IPS DF 6.9 (cell line): ENCODE measurements around the gene CABS1.

Experiments
- DNase-seq: peaks from one replicate; pipeline ENCODE4 v3.0.0-alpha.2; 2013; ENCODE audit warnings: low read depth, low spot score
- H3K27ac ChIP-seq: one replicate; pipeline ENCODE4 v1.5.1; 2013; ENCODE audit warnings: low read length, control low read depth
- H3K27me3 ChIP-seq: 2 replicates; pipeline ENCODE4 v1.6.1; 2013; ENCODE audit warnings: mild to moderate bottlenecking, low read length; ENCODE audit not compliant: control insufficient read depth, insufficient read depth
- H3K36me3 ChIP-seq: 2 replicates; pipeline ENCODE4 v1.6.1; 2013; ENCODE audit warnings: low read length; ENCODE audit not compliant: control insufficient read depth, insufficient read depth
- H3K4me1 ChIP-seq: 2 replicates; pipeline ENCODE4 v1.6.1; 2013; ENCODE audit warnings: low read length; ENCODE audit not compliant: control insufficient read depth, insufficient read depth
- H3K4me3 ChIP-seq: 2 replicates; pipeline ENCODE4 v1.5.1; 2013; ENCODE audit warnings: mild to moderate bottlenecking, low read length
- H3K9me3 ChIP-seq: 2 replicates; pipeline ENCODE4 v1.6.1; 2013; ENCODE audit warnings: low read length, inconsistent platforms; ENCODE audit not compliant: control insufficient read depth, insufficient read depth
- WGBS: extraction: QIAGEN DNeasy Blood & Tissue Kit; methylation state at CpG from one replicate; pipeline ENCODE4 v1.1.7; 2013; ENCODE audit warnings: mixed read lengths, missing lambda C conversion rate; ENCODE audit not compliant: insufficient read length, insufficient coverage; 5-methylcytosine and 5-hydroxymethylcytosine counted together

Gene CABS1

DNA sequence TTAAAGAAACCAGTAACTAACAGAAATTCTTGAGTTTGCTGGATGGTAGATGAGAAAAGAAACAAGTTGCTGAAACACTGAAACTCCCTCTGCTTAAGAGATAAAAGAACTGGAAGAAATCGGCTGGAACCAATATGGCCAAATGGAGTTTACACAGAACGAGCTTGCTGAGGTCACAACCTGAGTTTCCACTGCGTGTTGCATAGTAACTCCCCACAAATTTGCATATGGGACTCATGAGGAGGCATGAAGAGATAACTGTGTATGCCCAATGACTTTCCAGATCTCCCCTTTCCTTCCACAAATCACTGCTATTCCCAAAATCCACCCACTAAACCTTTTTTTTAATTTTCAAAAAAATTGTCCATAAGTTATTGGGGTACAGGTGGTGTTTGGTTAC lies 38.0 kb downstream of the CABS1 start:
- Histone ChIP-seq H3K27me3 (no peaks in the 10 kb centered on the region), H3K4me3 (no peak overlapping the region), H3K27ac (no peak overlapping the region), H3K4me1 (no peaks in the 10 kb centered on the region), H3K9me3 (no peaks in the 10 kb centered on the region), H3K36me3 (no peaks in the 10 kb centered on the region)
- DNase-seq = no peak
- no CpG with 5 or more reads among the region's 3 CpGs for WGBS

DNA sequence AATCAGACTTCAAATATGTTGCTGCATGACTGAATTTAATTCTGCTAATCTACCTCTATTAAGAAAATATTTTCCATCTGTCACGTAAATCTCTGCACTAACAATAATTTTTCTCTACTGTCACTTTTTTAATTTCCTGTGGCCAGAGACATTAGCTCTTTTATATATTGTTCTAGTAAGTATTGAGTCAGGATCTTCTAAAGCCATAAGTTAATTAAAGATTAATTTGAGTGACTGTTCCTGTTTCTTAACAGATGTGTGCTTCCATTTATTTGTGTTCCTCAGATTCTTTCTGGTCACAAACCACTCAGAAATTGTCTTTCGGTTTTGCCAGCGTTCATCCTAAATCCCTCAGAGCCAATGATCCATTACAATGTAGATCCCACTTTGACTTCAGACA lies 45.8 kb downstream of the CABS1 start:
- H3K9me3 ChIP-seq = no peaks in the 10 kb centered on the region
- no peak overlapping the region for H3K4me3 ChIP-seq
- WGBS = no CpG with 5 or more reads among the region's 3 CpGs
- H3K4me1 ChIP-seq = no peaks in the 10 kb centered on the region
- H3K27me3 ChIP-seq = no peaks in the 10 kb centered on the region
- no peak overlapping the region for H3K27ac ChIP-seq
- H3K36me3 ChIP-seq = no peaks in the 10 kb centered on the region
- DNase-seq = no peak

DNA sequence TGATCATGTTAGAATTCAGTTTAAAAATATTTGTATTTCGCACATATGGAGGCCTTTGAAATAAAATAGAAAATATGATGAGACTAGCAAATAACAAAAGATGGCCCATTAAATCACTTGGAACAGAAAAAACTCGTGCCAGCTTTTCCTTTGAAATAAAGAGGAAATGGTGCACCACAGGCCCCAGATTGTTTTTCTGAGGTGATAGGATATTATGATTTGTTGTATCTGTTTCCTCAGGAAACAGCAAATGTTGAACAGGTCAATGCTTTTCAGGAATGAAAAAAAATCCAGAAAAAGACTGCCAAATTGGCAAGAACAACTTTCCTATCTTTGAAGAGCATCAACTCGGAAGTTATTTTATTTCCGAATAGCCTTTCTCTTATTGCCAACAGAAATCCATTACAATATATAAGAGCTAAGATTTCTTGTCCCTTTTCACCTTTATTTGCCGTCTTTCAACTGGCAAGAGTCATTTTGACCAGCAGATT lies 48.0 kb downstream of the CABS1 start, which contains the start of gene SMR3B:
Gene SMR3B (plus strand): TSS at position 441 of the 491 bp plus-strand sequence. CDS start 1,380 bp downstream, outside the sequence.
- no peaks in the 10 kb centered on the region for H3K27me3 ChIP-seq
- no peak within 1 kb of the TSS for H3K4me3 ChIP-seq
- WGBS = no CpG with 5 or more reads among the region's 5 CpGs
- no peak for DNase-seq
- H3K4me1 ChIP-seq = no peaks in the 10 kb centered on the region
- no peak within 1 kb of the TSS for H3K27ac ChIP-seq
- no peaks in the 10 kb centered on the region for H3K36me3 ChIP-seq
- H3K9me3 ChIP-seq = no peaks in the 10 kb centered on the region
